ENCODE data around the gene NHERF2.

NHERF2 gene

GRCh38 chr16:2070576-2071453, 44.1 kb downstream of the NHERF2 start:
- no peak for TF ChIP-seq POLR2A (IDR thresholded peaks at IDR 0.05; ENCODE audit: low read depth, low read length)
- no peak for FAIRE-seq

GRCh38 chr16:2071454-2072202, 44.9 kb downstream of the NHERF2 start:
- no peak for FAIRE-seq
- no peak for TF ChIP-seq POLR2A (IDR thresholded peaks at IDR 0.05; ENCODE audit: low read depth, low read length)

More at GRCh38 chr16:2070576-2071453, 44.1 kb downstream of the NHERF2 start:
- DNase-seq (ENCODE audit: insufficient read length, low spot score): no peak

GRCh38 chr16:2072926-2073325, 46.2 kb downstream of the NHERF2 start:
- FAIRE-seq: no peak
- DNase-seq (ENCODE audit: insufficient read length, low spot score): no peak
- no peak for TF ChIP-seq POLR2A (IDR thresholded peaks at IDR 0.05; ENCODE audit: low read depth, low read length)

More at GRCh38 chr16:2071454-2072202, 44.9 kb downstream of the NHERF2 start:
- no peak for DNase-seq (ENCODE audit: insufficient read length, low spot score)

GRCh38 chr16:2074071-2074470, 47.4 kb downstream of the NHERF2 start:
- DNase-seq (ENCODE audit: insufficient read length, low spot score): no peak
- FAIRE-seq: no peak
- no peak for TF ChIP-seq POLR2A (IDR thresholded peaks at IDR 0.05; ENCODE audit: low read depth, low read length)

- FAIRE-seq: no peak
- no peak for TF ChIP-seq POLR2A (IDR thresholded peaks at IDR 0.05; ENCODE audit: low read depth, low read length)
- DNase-seq (ENCODE audit: insufficient read length, low spot score): no peak
These were observed 48.9 kb downstream of the NHERF2 start for GRCh38 chr16:2075631-2076030.

GRCh38 chr16:2076072-2076865, 49.6 kb downstream of the NHERF2 start:
- TF ChIP-seq POLR2A (IDR thresholded peaks at IDR 0.05; ENCODE audit: low read depth, low read length): no peak
- FAIRE-seq (no peak), DNase-seq (ENCODE audit: insufficient read length, low spot score) (no peak)

- TF ChIP-seq POLR2A (IDR thresholded peaks at IDR 0.05; ENCODE audit: low read depth, low read length): no peak
- DNase-seq (ENCODE audit: insufficient read length, low spot score) (no peak), FAIRE-seq (no peak)
These were observed 50.3 kb downstream of the NHERF2 start for GRCh38 chr16:2077016-2077415.

GRCh38 chr16:2077696-2078095, 51.0 kb downstream of the NHERF2 start:
- no peak for FAIRE-seq
- DNase-seq (ENCODE audit: insufficient read length, low spot score): no peak
- no peak for TF ChIP-seq POLR2A (IDR thresholded peaks at IDR 0.05; ENCODE audit: low read depth, low read length)

GRCh38 chr16:2078096-2078495, 51.4 kb downstream of the NHERF2 start:
- FAIRE-seq: no peak
- TF ChIP-seq POLR2A (IDR thresholded peaks at IDR 0.05; ENCODE audit: low read depth, low read length): no peak
- DNase-seq (ENCODE audit: insufficient read length, low spot score): no peak

GRCh38 chr16:2078691-2079090, 52.0 kb downstream of the NHERF2 start:
- no peak for FAIRE-seq

GRCh38 chr16:2079311-2079800, 52.7 kb downstream of the NHERF2 start:
- no peak for FAIRE-seq
- no peak for TF ChIP-seq POLR2A (IDR thresholded peaks at IDR 0.05; ENCODE audit: low read depth, low read length)
- no peak for DNase-seq (ENCODE audit: insufficient read length, low spot score)

More at GRCh38 chr16:2078691-2079090, 52.0 kb downstream of the NHERF2 start:
- DNase-seq (ENCODE audit: insufficient read length, low spot score): no peak
- no peak for TF ChIP-seq POLR2A (IDR thresholded peaks at IDR 0.05; ENCODE audit: low read depth, low read length)

- no peak for TF ChIP-seq POLR2A (IDR thresholded peaks at IDR 0.05; ENCODE audit: low read depth, low read length)
- FAIRE-seq (no peak), DNase-seq (ENCODE audit: insufficient read length, low spot score) (no peak)
These were observed 53.3 kb downstream of the NHERF2 start for GRCh38 chr16:2079991-2080390.

- no peak for TF ChIP-seq POLR2A (IDR thresholded peaks at IDR 0.05; ENCODE audit: low read depth, low read length)
- no peak for DNase-seq (ENCODE audit: insufficient read length, low spot score)
- FAIRE-seq: no peak
These were observed 54.7 kb downstream of the NHERF2 start for GRCh38 chr16:2081201-2082084.

All from H54 (cell line).